HG03457 (cell line): Measurements from ENCODE around the gene TMEM209.
A peak's percentile ranks its signal among the peaks of the same experiment; 100 is the strongest.

ENCODE experiments used
- ATAC-seq: cut with Tn5 transposase; IDR thresholded peaks from one replicate; pipeline ENCODE4 v1.9.1; 2021; ENCODE audit warnings: moderate number of reproducible peaks; ENCODE audit not compliant: unreplicated experiment

TMEM209 gene

DNA sequence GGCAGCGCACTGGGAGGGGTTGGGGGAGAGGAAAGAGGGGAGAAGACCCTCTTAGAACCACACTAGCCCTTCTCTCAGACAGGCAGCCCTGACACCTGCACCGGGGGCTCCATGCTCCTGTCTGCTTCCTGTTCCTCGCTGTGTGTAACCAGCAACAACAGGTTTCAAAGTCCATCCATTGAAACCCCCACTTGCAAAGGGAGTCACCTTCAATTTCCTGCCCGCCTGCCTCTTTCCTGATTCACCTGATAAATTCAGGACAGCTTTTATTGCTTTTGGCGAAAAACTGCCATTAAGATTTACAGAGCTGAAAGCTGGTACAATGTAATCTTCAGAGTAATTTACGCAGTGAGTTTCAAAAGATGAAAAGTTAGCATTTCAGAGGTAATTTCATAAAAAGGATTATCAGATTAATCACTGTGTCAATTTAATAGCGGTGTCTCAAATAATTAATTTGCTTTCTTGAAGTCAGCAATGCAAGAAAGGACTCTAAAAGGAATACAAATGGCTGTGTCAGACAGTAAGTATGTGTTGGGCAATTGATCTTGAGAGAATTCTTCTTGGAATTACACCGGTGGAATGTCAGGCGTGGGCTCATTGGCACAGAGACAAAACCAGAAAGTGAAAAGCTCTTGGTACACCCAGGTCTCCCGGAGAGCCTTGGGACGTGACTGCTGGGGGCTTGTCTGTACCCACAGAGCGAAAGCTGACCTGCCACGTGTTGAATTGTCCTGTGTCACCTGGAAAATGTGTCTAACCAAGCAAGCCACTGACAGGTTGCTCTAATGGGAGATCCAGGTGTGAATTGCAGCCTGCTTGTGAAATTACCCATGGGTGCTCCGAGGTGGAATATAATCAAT, 60.7 kb downstream of the TMEM209 start:
- no peak for ATAC-seq

DNA sequence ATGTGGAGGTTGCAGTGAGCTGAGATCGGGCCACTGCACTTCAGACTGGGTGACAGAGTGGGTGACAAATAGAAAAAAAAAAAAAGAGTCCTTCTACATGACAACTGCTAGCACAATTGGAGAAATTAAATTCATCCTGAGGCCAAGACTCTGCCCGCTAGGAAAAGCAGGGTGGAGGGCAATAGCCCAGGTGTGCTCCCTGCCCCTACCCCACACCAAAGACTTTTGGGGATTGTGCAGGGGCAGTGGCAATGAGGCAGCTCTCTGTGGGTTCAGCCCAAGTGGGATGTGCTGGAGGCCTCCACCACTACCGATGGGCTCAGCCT, 61.3 kb downstream of the TMEM209 start:
- no peak for ATAC-seq

- no peak for ATAC-seq
These were observed 61.9 kb downstream of the TMEM209 start for GRCh38 chr7:130143334-130143732.

GRCh38 chr7:130142654-130143333, 62.4 kb downstream of the TMEM209 start:
- no peak for ATAC-seq

DNA sequence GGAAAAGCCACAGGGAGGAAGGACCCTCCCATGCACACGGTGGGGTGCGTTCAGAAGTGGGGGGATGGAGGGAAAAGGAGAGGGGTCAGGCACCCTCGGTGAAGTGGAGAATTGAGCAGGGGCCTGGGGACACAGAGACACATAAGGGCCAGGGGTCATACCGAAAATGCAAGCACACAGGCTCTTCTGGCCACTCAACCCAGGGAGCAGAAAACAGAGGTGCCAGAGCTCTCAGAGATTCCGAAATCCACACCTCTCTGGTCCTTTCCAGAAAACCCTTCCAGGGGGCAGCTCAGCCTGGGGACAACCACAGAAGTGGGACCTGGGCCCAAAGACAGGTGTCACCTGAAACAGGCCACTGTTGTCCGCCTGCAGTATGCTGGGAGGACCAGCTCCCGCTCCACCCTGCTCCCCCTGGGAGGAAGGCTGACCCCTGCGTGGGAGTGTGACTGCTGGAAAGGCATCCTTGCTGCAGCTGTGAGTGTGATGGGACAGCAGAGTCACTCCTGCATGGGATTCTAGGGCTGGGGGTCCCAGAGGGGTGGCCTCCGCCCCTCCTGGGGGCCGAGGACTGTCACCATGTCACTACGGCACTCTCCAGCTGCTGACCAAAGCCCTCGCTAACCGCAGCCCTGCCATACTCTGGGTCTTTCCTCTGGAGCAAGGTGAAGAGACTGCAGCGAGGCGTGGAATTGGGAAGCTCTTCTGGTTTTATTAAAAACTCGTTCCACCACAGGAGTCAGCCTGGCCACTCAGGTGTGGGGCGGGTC, 63.1 kb downstream of the TMEM209 start:
- no peak for ATAC-seq

DNA sequence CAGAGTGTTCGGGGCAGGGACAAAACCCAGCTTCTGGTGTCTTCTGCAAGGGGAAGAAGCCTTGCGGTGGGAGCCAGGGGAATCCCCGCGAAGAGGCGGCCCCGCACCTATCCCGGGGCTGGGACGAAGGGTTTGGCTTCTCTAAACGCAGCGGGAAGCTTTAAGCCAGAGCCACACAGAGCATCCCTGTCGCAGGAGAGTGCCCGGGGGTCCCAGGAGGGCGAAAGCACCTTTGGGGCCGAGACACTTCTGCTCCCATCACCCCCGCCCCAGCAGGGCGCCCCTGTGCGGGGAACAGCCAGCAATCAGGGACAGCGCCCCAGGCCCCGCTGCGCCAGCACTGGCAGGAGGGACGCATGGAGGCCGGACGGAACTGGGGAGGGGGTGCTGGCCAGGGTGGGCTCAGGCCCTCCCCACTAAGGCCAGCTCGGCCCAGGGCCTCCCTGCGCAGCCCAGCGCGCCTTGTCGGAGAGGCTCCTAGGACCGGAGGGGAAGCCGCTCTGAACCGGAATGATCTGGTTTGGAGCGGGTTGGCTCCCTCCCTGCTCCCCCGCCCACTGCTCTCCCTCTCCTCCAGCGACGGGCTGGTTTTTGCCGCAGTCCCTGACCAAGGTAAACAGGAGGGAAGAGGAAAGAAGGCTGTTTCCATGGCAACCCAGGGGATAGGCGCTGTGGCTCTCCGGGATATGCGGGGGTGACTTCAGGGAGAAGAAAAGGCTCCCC, 63.9 kb downstream of the TMEM209 start:
- peak; percentile 60 for ATAC-seq

DNA sequence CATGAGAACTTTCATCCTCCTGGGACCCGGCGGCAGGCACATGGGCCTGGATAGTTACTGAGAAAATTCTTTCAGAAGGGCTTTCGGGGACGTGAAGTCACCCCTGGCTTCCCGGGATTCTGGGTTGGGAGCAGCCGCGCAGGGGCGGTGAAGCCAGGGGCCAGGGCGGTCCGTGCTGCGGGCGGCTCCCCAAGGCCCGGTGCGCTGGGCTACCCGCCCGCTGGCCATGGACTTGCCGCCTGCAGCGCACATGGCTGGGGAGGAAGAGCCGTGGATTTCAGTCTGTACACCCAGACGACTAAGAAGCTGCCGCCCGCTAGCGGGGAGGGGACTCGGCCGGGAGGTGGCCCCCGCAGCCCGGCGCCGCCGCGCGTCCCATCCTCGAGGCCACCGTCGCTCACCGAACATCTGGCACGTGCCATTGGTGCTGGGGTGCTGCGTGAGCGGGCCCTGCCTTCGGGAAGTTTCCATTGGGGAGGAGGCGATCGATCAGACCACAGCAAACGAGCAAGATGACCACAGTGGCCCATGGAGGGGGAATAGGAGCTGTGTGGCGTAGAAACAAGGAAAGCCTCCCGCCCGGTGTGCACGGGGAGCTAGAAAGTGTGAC, 64.5 kb downstream of the TMEM209 start:
- ATAC-seq: no peak

GRCh38 chr7:130139193-130139960, 65.8 kb downstream of the TMEM209 start:
- no peak for ATAC-seq

DNA sequence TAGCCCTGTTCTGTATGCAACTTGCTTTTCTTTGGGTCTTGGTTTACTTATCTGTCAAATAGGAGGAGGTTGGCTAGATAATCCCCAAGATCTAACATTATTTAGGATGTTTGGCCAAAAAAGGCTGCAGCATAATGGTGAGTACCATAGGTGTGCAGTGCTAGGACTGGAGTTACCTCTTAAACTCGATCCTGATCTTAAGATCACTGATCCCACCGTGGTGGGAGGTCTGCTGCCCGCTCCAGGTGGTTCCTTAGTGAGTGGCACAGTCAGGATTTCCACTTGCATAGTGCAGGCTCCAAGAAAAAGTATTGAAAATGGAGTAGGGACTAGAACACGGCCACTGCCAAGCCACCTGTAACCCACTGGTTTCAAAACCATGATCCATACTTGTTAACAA, 68.0 kb downstream of the TMEM209 start:
- no peak for ATAC-seq

DNA sequence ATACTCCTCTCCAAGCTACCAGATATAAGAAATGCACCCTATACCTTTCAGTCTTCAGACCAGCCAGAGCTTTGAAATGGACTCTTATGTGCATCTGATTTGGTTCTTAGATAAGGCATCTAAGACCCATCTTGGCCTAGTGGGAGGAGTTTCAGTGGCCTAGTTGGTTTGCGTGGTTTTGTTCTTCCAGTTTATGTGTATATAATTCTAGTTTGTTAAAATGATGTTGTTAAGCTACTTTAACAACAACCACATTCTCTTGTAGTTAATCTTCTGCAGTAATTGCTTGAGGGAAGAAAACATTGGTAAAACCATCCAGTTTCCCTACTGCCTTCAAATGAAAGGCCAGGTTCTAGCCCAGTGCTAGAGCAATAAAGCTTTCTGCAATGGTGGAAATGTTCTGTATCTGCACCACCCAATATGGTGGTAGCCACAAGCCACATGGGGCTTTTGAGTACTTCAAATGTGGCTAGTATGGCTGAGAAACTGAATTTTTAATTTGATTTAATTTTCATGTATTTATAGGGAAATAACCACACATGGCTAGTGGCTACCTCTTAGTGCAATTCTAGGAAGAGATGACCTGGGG, 68.5 kb downstream of the TMEM209 start:
- ATAC-seq: no peak

- ATAC-seq: no peak
These were observed 69.7 kb downstream of the TMEM209 start for GRCh38 chr7:130135208-130136205.

- no peak for ATAC-seq
These were observed 70.5 kb downstream of the TMEM209 start for GRCh38 chr7:130134726-130135125.

DNA sequence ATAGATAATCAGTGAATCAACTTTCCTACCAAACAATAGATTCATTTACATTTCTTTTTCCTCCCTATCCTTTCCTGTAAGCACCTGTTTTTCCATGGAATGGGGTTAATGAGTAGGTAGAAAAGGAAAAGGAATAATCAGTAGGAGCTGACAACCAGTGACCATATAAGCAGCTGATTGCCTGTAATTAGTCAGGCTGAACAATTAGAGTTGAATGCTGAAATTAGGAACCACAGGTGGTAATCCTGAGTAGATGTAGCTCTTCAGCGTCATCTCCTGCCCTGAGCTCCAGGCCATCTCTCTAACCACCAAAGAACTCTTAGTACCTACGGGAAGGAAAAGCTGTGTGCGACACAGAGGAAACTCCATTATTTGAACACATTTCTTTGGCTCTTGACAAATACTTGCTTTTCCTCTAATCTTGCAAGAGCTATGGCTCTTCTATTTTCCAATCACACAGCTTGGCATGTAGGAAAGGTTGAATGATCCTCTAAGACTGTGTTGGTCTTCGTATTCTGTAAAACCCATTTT, 71.0 kb downstream of the TMEM209 start:
- no peak for ATAC-seq

DNA sequence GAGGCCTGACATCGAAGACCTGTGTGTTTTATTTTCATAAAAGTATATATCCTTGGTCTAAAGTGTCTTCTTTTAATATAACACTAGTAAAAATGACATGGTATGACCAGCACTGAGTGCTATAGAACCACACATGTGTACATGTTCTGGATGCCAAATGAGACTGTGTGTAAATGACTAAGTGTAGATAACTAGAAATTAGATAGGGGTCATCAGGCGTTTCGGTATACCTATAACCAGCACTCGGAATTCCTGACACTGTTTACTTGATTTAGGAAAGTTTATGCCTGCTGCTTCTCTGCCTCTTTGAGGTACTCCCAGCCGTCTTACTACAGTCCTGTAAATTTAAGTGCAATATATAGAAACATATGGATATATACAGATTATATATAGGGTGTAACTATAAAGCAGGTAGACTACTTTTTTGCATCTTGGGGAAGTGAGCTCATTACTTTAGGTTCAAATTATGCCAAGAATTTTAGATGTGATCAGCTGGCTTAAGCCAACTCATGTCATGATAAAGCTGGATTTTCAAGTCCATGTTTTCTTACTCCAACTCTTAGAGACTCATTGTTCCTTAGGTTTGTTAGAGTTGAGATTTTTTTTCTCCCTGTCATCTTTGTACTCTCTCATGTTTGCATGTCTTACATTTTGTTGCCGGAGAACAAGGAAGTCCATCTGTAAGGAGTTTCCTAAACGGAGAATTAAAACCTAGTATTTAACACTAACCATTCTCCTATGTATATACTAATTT, 72.0 kb downstream of the TMEM209 start:
- ATAC-seq: no peak

- ATAC-seq: no peak
These were observed 73.0 kb downstream of the TMEM209 start for GRCh38 chr7:130131964-130132875.

- no peak for ATAC-seq
These were observed 73.9 kb downstream of the TMEM209 start for GRCh38 chr7:130131191-130131834.
